CD14-positive monocyte (primary cell): ENCODE data around the gene PCGF3. TPM values are rescaled to one million over a fixed set of nuclear protein-coding genes. Genes with fewer than 3 reads are reported as not detected.

Experiments
- DNase-seq, 3 donors: peaks; one replicate each; pipeline ENCODE4 v3.0.0-alpha.2; 2011 to 2022
- H2AFZ ChIP-seq: 2 replicates; pipeline ENCODE4 v1.6.0; 2012; ENCODE audit warnings: mild to moderate bottlenecking, low read depth, low read length, inconsistent platforms; ENCODE audit not compliant: insufficient read depth, poor library complexity, severe bottlenecking
- H3K27ac ChIP-seq, 2 donors: 1 replicate in 1 of 2; 2 replicates in 1 of 2; pipeline ENCODE4 v1.5.1; 2012 to 2013; ENCODE audit warnings: low read length in 2 of 2, control low read depth in 1 of 2, inconsistent platforms in 1 of 2, low read depth in 1 of 2, mild to moderate bottlenecking in 1 of 2
- H3K27me3 ChIP-seq, 2 donors: one replicate each; pipeline versions ENCODE4 v1.6.0 to v1.6.1; 2011 to 2013; ENCODE audit warnings: low read length in 2 of 2; ENCODE audit not compliant: control insufficient read depth in 2 of 2, insufficient read depth in 2 of 2
- H3K36me3 ChIP-seq, 2 donors: replicated peaks in 1 of 2; 1 replicate in 1 of 2; 2 replicates in 1 of 2; pipeline versions ENCODE4 v1.5.1 to v1.6.1; 2012 to 2013; ENCODE audit warnings: low read length in 2 of 2, control low read depth in 1 of 2, inconsistent platforms in 1 of 2, mild to moderate bottlenecking in 1 of 2; ENCODE audit not compliant: insufficient read depth in 2 of 2, control insufficient read depth in 1 of 2
- H3K4me1 ChIP-seq, 2 donors: 1 replicate in 1 of 2; 2 replicates in 1 of 2; pipeline versions ENCODE4 v1.5.1 to v1.6.1; 2012 to 2013; ENCODE audit warnings: low read length in 2 of 2, control low read depth in 1 of 2, inconsistent platforms in 1 of 2, mild to moderate bottlenecking in 1 of 2, moderate library complexity in 1 of 2; ENCODE audit not compliant: insufficient read depth in 2 of 2, control insufficient read depth in 1 of 2
- H3K4me2 ChIP-seq: replicated peaks from 2 replicates; pipeline ENCODE3; 2012; ENCODE audit warnings: low read length, moderate library complexity, mild to moderate bottlenecking; ENCODE audit not compliant: poor library complexity, severe bottlenecking; ENCODE audit errors: extremely low read depth
- H3K4me3 ChIP-seq, 3 experiments: fragments of 200-600 bp in 1 of 3; sonication (generic) in 1 of 3; replicated peaks in 1 of 3; 1 replicate in 2 of 3; 2 replicates in 1 of 3; pipeline ENCODE4 v1.5.1; 2011 to 2013; ENCODE audit warnings: low read length in 3 of 3, mild to moderate bottlenecking in 3 of 3, control low read depth in 2 of 3, low read depth in 2 of 3, inconsistent platforms in 1 of 3, moderate library complexity in 1 of 3
- H3K79me2 ChIP-seq: 2 replicates; pipeline ENCODE4 v1.6.0; 2012; ENCODE audit warnings: mild to moderate bottlenecking, control low read depth, inconsistent platforms, low read length, moderate library complexity; ENCODE audit not compliant: insufficient read depth
- H3K9ac ChIP-seq: 2 replicates; pipeline ENCODE4 v1.6.0; 2017; ENCODE audit warnings: low read length, mild to moderate bottlenecking; ENCODE audit not compliant: insufficient read depth, poor library complexity, severe bottlenecking
- H3K9me3 ChIP-seq, 2 donors: replicated peaks in 1 of 2; 1 replicate in 1 of 2; 2 replicates in 1 of 2; pipeline versions ENCODE4 v1.5.1 to v1.6.1; 2012 to 2013; ENCODE audit warnings: low read length in 2 of 2, control low read depth in 1 of 2; ENCODE audit not compliant: control insufficient read depth in 1 of 2, insufficient read depth in 1 of 2
- H4K20me1 ChIP-seq: 2 replicates; pipeline ENCODE4 v1.6.0; 2012; ENCODE audit warnings: mild to moderate bottlenecking, low read length, control low read depth, moderate library complexity; ENCODE audit not compliant: insufficient read depth
- H3K27ac Mint-ChIP-seq, 7 donors: one replicate each; pipeline ENCODE4 v1.8.0; 2020; ENCODE audit warnings: mild to moderate bottlenecking in 7 of 7, mixed read lengths in 7 of 7, moderate library complexity in 6 of 7, inconsistent platforms in 2 of 7
- H3K27me3 Mint-ChIP-seq, 3 donors: one replicate each; pipeline ENCODE4 v1.8.0; 2021 to 2022; ENCODE audit warnings: low read depth in 3 of 3, mild to moderate bottlenecking in 3 of 3, mixed read lengths in 3 of 3, moderate library complexity in 3 of 3, inconsistent platforms in 1 of 3
- H3K36me3 Mint-ChIP-seq, 2 donors: one replicate each; pipeline ENCODE4 v1.8.0; 2020; ENCODE audit warnings: mixed read lengths in 2 of 2, inconsistent platforms in 1 of 2, mild to moderate bottlenecking in 1 of 2
- H3K4me1 Mint-ChIP-seq: one replicate; pipeline ENCODE4 v1.8.0; 2020; ENCODE audit warnings: mild to moderate bottlenecking, mixed read lengths
- H3K4me3 Mint-ChIP-seq, 2 donors: one replicate each; pipeline ENCODE4 v1.8.0; 2020; ENCODE audit warnings: mild to moderate bottlenecking in 2 of 2, mixed read lengths in 2 of 2, moderate library complexity in 1 of 2
- H3K9me3 Mint-ChIP-seq, 7 donors: one replicate each; pipeline ENCODE4 v1.8.0; 2020 to 2022; ENCODE audit warnings: mixed read lengths in 7 of 7, mild to moderate bottlenecking in 6 of 7, moderate library complexity in 6 of 7, inconsistent platforms in 2 of 7
- CTCF ChIP-seq: fragments of 200-600 bp; IDR thresholded peaks from one replicate; pipeline ENCODE4 v1.8.0; 2022; ENCODE audit warnings: antibody characterized with exemption, mild to moderate bottlenecking
- WGBS: methylation state at CpG from one replicate; pipeline ENCODE4 v1.1.5; 2013; ENCODE audit warnings: missing lambda C conversion rate; ENCODE audit not compliant: insufficient coverage; 5-methylcytosine and 5-hydroxymethylcytosine counted together
- intact Hi-C, 2 donors: fragments of 100-400 bp; cut with micrococcal nuclease; formaldehyde crosslinking; loops; one replicate each; pipeline versions ENCODE4 v1.15.0 to v1.15.1; 2023
- polyA plus RNA-seq, 3 donors: library from polyadenylated mRNA; depleted of rRNA in 1 of 3; unstranded in 2 of 3; stranded (reverse) in 1 of 3; fragments of 300-500 nt in 2 of 3; fragments of >200 nt in 1 of 3; fragmentation: Illumina TruSeq in 2 of 3; gene quantifications; 1 replicate in 2 of 3; 2 replicates in 1 of 3; pipeline ENCODE4 v1.2.3, GENCODE V29; 2012 to 2021

Gene PCGF3
- polyA plus RNA-seq, 3 donors, result 7.0 to 163 (median 8.3) TPM

- Histone ChIP-seq H4K20me1 (peaks cover 83% of the 10 kb centered on the region), H3K27me3 (no peaks in the 10 kb centered on the region), H3K9ac (no peak overlapping the region), H3K36me3 (peaks cover 18 to 43% of the 10 kb centered on the region in 2 donors), H3K9me3 (peaks cover 0 to 5% of the 10 kb centered on the region in 2 donors), H3K4me2 (no peak overlapping the region), H3K4me3 (no peak overlapping the region), H3K27ac (no peak overlapping the region), H3K79me2 (peaks cover 81% of the 10 kb centered on the region), H2AFZ (no peak overlapping the region), H3K4me1 (no peaks in the 10 kb centered on the region)
- DNase-seq, result no peak
- TF ChIP-seq CTCF, result no peak
- WGBS, result over 99% methylated on average over 7 of the region's 8 CpGs
- Mint-ChIP-seq H3K4me1 (peaks cover 17% of the 10 kb centered on the region), H3K27ac (peak overlapping the region in 1 of 7 donors; percentile 55), H3K9me3 (peaks cover 0 to 15% (median 8%) of the 10 kb centered on the region in 7 donors), H3K4me3 (no peak overlapping the region), H3K36me3 (peaks cover 39 to 68% of the 10 kb centered on the region in 2 donors), H3K27me3 (peaks cover 0 to 2% (median 0%) of the 10 kb centered on the region in 3 donors)
- intact Hi-C loops, result no loop called here
Observed at GRCh38 chr4:718460-718859, 12.8 kb downstream of the PCGF3 start.

GRCh38 chr4:720111-720860 lies 14.7 kb downstream of the PCGF3 start:
- Histone ChIP-seq H3K36me3 (peaks cover 13 to 38% of the 10 kb centered on the region in 2 donors), H4K20me1 (peaks cover 83% of the 10 kb centered on the region), H3K9me3 (peaks cover 0 to 5% of the 10 kb centered on the region in 2 donors), H3K4me1 (no peaks in the 10 kb centered on the region), H3K27me3 (no peaks in the 10 kb centered on the region), H3K4me2 (no peak overlapping the region), H2AFZ (no peak overlapping the region), H3K79me2 (peaks cover 67% of the 10 kb centered on the region), H3K9ac (no peak overlapping the region), H3K4me3 (no peak overlapping the region), H3K27ac (no peak overlapping the region)
- no peaks in the 10 kb centered on the region for H3K27me3 Mint-ChIP-seq
- WGBS, result 98% methylated on average over 59 of the region's 59 CpGs
- peaks cover 35 to 66% of the 10 kb centered on the region in 2 donors for H3K36me3 Mint-ChIP-seq
- no peak overlapping the region for H3K27ac Mint-ChIP-seq
- H3K9me3 Mint-ChIP-seq, result peaks cover 0 to 15% (median 8%) of the 10 kb centered on the region in 7 donors
- intact Hi-C loops, result no loop called here
- no peak for DNase-seq
- H3K4me1 Mint-ChIP-seq, result peaks cover 19% of the 10 kb centered on the region
- no peak overlapping the region for H3K4me3 Mint-ChIP-seq
- no peak for TF ChIP-seq CTCF
